Colon (tissue), 2 donors: ENCODE measurements around the gene ARHGEF12.
A peak's percentile ranks its signal among the peaks of the same experiment; 100 is the strongest.

Experiments used
- FAIRE-seq: peaks from 2 replicates; lab custom pipeline; 2012; peaks lifted over from hg19 to GRCh38; lab: Jason Lieb, UNC
- donor health status: control.
- donor health status: control.

The ARHGEF12 gene

DNA sequence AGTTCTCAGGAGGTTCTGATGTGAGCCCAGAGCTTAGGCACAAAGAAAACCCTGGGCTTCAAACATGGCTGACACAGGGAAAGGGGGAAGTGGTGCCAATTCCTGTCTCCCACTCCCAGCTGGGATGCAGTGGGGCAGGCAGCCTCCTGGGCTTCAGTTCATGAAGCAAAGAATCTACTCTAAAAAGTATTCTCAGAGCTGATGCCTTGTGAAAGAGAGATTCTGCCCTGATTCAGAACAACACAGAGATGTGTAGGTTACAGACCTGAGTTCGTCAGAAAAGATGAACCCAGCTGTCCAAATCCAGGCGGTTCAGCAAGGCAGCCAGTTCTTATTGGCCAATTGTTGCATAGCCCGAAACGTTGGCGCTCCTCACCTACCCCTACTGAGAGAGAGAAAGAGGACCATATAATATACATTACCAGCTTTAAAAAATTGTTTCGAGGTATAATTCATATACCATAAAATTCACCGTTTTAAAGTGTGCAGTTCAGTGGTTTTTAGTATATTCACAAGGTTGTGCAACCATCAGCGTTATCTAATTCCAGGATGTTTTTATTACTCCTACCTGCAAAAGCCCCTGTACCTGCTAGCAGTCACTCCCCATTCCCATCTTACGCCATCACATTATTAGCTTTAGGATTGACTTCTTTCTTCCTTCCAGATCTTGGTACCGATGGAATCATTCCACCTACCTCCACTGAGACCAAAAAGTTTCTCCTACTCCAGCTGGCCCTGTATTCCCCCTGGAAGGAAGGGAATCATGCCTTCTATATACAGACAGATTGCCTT, 18.3 kb upstream of the ARHGEF12 start:
- no peak for FAIRE-seq

DNA sequence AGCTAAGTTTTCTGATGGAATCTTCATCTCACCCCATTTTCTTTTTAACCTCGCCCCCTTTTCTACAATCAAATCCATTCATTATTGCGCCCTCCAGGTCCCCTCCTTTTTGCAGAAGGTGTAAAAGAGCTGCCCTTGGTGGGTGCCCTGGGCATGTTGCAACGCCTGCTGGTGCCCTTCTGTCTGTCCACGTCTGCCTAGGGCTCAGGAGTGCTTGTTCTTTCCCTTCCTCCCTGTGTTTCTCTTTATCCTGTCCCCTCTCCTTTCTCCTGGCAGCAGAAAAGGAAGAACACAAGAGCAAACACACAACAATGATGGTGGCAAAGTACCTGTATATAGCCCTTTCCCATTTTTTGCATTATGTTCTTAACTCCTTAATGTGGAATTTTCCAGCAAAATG, 17.3 kb upstream of the ARHGEF12 start:
- FAIRE-seq: no peak

DNA sequence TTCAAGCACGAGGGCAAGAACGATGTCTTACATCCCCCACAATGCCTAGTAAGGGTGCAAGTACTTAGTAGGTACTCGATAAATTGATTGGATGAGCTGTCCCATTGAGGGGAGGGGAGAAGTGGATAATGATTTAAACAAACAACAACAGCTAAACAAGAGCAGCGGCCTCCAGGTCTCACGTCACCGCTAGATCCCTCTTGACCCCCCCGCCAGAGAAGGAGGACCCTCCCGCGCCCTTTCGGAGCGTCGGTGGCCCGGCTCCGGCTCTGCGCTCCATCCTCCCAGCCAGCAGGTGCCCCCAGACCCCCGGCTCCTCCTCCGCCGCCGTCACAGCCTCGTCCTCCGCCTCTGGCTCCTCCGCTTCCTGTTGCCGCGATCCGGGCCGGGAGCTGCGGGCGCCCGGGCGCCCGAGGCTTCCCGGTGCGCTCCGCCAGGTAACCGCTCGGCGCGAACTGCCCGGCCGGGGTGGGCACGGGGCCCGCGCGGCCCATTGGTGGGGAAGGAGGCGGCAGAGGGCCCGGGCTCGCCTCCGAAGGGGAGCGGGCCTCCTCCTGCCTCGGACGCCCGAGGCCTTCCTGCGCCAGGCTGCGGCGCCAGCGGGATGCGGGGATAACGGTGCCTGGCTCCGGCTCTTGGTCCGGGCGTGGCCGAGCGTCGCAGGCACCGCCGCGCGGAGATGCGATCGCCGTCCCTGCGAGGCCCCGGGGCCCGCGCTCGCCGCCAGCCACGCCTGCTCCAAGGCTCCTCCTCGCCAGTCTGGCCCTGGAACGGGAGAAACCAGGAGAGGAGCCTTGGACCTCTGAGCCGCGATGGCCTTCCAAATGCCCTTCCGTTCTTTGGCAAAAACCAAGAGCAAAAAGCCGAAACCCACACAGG, 11.0 kb upstream of the ARHGEF12 start, which contains the start of gene TLCD5:
Gene TLCD5, plus strand, starts transcription at position 368 of the 879 bp plus-strand sequence. CDS start 2,143 bp downstream, outside the sequence.
- no peak for FAIRE-seq

DNA sequence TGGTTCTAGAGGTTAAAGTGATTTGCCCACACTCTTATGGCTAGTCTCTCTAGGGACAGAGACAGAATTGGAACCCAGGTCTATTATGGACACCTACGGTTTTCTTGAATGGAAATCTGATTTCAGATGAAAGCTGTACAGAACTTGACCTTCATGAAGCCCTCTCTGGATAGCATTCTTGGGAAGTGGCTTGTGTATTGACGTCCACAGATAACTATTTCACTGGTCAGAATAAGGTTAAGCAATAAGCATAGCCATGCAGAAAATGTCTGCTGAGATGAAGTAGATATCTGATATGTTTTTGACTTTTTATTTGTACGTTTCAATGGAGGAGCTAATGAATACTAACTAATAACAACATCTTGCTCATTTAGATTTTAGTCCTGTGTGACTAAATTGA, 10.0 kb upstream of the ARHGEF12 start:
- no peak for FAIRE-seq

DNA sequence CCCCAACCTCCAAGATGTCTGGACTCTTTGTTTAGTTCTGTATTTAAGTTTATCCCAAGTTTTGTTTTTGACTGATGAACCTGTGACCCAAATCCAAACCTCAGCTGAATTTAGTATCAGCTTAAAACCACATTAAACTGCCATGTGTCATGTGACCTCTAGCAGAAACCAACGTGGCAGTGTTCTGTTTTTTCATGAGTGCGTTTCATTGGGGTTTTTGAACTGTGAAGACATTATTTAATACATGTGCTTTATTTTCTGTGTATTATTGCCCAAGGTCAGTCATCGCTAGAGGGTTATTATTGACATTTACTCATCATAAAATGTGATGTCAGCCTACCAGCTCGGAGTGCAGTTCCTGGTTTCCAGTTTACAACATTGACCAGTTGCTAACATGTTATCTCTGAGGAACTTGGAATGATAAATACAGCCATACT, 9.3 kb upstream of the ARHGEF12 start:
- FAIRE-seq: no peak

DNA sequence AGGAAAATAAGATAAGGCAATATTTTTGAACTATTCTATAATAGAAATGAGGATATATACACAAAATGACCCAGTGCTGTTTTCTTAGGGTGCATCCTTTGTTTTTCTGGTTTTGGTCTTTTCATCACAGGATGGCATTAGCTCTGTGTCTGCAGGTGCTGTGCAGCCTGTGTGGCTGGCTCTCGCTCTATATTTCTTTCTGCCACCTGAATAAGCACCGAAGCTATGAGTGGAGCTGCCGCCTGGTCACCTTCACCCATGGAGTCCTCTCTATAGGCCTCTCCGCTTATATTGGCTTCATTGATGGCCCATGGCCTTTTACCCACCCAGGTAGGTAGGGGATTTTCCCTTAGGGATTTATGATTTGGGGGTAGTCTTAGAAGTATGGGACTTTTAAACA, 8.9 kb upstream of the ARHGEF12 start:
- FAIRE-seq: no peak

DNA sequence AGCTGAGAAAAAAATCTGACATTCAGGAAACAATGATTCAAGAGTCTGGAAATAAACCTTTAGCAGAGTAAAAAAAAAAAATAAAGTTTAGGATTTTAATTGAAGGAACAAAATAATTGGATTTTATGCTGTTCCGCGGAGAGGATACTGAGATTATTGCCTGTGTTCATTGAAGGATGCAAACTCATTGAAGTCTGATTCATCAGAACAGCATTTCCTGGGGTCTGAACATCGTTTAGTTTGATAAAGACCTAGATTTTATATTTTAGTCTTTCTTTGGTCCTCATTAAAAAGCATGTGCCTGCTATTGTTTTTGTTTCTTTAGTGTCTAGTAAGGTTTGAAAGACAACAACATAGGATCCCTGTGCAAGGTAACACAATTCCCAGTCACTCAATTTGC, 6.7 kb upstream of the ARHGEF12 start:
- no peak for FAIRE-seq

DNA sequence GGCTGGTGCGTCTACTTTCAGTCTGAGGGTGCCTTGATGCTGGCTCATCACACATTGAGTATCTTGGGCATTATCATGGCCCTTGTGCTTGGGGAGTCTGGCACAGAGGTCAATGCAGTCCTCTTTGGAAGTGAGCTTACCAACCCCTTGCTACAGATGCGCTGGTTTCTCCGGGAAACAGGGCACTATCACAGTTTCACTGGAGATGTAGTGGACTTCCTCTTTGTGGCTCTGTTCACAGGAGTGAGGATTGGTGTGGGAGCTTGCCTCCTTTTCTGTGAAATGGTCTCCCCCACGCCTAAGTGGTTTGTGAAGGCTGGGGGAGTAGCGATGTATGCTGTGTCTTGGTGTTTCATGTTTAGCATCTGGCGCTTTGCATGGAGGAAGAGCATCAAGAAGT, 6.2 kb upstream of the ARHGEF12 start:
- no peak for FAIRE-seq

DNA sequence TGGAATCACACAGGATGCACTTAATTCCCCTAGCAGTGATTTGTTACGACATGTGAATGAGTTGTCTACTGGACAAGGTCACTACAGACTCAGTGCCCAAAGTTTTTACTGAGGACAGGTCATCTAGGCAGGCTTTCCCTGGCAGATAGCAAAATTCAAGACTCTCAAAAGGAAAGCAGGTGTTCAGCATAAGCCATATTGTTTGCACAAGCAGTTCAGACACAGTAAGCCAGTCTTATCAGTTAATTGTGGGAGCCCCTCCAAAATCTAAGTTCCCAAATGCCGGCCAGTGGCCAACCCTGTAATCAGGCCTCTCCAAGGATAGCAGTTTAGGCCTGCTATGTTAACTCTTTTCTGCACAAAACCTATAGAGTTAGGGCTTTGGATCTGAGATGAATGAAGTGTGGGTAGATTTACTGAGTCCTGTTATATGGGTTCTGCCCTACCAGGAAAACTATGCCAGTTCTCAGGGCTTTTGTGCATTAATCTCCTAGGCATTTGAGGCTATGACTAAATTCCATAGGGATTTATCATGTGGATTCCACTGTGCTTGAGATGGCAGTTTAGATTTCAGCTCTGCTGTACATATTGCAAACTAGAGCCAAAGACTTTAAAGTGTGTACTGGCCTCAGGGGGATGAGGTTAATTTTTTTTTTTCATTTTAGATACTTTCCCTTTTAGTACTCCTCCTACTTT, 4.8 kb upstream of the ARHGEF12 start:
- FAIRE-seq: no peak

DNA sequence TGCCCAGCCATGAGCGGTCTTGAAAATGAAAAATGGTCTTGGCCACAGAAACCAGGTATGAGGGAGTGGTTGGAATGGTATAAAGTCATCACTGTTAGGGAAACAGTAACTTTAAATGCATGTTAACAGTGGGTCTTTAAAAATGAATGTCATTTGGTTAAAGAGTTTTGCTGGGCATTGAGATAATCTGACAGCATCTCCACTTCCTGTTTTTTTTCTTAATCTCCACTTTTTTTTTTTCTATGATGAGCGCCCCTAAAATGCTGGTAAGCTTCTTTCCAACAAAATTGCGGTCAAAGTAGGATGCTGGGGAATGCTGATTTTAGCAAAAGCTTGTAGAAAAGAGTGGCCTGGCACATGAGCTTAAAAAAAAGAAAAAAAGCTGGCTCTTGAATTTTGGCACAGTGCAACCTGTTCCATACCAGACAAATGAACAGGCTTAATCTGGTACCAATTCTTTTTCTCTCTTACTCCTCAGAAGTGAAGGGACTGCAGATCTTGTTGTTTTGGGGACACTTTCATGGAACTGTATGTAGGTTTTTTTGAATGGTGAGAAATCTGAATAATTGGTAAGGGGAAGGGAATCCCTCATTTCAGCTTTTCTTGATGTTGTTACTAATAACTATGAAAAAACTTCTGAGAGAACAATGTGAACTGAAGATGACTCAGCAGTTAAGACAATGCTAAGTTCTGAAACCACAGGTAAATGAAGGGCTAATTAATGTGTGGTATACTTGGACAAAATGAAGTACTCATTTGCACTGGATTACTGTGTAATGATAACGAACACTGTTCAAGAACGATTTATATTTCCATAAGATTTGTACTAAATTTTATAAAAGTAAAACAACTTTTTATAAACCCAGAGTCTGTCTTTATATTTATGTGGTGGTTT, 3.1 kb upstream of the ARHGEF12 start:
- FAIRE-seq: no peak

DNA sequence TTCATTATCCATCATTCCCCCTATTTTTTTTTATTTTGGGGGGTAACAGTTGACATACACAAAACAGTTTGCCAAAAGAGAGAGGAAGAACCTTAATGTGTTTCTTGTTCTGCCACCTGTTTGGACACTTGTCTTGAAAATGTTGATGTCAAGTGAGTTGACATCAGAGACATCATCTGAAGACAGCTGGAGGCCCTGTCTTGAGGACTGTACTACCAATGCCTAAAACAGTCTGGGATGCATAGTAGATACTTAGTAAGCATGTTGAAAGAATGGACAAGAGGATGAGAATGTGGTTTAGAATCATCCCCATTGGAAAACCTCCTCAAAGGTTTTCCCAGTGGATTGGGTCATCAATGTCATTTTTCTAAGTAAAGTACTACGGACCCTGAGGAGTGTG, 2.4 kb upstream of the ARHGEF12 start:
- FAIRE-seq: no peak

DNA sequence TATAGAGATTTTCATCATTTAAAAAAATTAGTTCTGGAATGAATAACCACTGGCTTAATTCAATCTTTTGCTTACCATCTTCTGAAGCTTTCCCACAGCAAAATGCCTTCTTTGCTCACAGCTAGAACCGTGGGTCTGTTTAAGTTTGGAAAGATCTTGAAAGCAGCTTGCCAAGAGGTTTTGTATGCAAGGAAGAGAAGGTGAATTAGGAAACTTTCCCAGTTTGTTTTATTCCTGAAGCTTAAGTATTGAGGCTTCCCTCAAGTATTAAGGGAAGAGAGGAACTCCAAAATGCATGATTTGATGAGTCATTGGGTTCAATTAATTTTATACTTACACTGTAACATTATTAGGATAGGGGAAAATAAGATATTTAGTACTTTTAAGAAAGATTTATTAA, 1.9 kb upstream of the ARHGEF12 start:
- FAIRE-seq: no peak

DNA sequence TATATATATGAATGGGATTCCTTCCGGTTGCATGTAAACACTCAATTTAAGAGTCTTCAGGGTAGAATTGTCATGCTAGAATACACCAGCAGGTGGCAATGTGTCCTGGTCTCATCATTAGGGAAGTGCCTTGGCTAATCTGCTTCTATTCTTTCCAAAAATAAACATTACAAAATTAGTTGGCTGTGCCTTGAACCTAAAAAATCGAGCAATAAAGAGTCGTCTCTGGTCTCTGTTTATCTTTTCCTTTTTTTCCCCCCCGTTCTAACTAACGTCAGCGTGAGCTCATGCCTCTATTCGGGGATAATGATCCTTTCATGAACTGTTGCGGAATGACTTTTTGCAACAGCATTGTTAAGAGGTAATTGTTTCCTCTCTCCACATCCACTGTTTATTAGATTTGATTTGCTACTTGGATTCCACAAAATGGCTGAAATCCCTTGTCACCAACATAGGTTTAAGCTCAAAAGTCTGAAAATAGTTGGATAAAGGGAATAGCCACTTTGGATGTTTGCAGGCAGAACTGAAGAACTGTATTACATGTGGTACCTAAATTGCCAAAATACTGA, 1.2 kb upstream of the ARHGEF12 start:
- no peak for FAIRE-seq

DNA sequence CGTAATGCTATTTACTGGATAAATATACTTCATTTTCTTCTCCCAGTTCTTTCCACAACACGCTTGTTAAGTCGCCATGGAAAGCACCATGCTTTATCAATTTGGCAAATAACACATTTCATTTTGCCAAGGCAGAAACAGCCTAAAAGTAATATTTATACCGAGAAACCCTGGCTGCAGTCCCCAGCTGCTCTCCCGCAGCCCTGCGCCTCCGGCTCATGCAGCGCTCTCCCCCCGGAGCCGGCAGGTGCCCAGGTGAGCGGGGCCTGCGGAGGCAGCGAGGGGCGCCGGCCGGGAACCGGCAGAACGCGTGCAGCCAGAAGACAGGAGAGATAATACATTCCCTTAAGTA, 681 bp upstream of the ARHGEF12 start:
- FAIRE-seq: no peak

DNA sequence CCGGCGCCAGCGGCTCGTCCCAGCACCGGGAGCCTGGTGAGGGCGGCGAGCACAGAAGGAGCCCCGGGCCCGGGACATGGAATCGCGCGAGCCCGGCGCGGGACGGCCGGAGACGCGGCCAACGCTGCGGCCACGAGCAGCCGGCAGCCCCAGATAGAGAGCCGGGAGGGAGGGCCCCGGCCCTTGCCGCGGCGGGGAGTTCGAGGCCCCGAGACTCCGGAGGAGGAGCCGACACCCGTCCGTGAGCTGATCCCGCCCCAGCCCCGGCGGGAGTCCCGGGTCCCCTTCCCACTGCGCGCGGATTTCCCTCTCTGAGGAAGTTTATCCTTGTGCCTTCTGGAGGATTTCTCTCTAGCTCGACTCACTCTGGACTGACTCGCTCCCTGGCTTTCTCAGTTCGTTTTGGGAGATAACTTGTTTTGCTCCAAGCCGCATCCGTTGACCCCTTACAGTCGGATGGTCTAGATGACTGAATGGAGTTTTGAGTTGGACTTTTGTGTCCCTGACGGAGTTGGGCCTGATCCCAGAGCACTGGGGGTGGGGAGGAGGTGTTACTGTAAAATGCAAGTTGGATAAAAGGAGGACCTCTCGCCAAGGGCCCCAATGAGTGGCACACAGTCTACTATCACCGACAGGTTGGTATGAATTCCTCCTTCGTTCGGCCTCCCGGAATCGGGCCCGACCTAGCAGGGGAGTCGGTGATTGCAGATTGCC, 585 bp downstream of the ARHGEF12 start:
- no peak for FAIRE-seq

DNA sequence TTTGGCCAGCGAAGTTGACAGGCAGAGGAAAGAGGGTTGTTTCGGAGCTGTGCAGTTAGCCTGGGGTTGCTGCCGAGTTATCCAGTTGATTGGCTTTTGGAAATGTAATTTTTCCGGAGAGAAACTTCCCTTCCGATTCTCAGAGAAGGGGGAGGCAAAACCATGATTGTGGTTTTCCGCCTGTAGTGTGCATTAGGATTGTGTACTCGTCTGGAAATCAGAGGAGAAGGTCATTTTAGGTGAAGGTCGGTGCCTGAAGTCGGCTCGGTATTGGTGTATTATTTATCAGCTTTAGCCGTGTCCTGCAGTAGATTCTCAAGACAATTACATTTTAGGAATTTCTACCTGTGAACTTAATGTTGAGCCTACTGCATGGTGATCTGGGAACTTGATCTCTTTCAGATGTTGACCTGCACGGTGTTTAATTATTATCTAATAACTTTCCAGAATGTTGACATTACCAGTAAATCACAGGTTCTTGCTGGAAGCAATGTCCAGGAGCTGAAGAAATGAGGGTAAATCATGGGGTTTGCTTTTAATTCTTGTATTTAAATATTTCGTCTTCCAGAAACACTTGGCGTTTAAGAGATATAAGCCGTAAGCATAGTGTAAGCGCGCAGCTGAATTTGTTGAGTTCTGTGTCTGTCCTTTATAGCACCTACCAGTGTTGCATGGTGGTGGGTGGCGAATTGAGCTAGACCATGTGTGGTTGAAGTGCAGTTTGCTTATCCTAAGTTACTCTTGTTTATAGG, 1.3 kb downstream of the ARHGEF12 start:
- no peak for FAIRE-seq

DNA sequence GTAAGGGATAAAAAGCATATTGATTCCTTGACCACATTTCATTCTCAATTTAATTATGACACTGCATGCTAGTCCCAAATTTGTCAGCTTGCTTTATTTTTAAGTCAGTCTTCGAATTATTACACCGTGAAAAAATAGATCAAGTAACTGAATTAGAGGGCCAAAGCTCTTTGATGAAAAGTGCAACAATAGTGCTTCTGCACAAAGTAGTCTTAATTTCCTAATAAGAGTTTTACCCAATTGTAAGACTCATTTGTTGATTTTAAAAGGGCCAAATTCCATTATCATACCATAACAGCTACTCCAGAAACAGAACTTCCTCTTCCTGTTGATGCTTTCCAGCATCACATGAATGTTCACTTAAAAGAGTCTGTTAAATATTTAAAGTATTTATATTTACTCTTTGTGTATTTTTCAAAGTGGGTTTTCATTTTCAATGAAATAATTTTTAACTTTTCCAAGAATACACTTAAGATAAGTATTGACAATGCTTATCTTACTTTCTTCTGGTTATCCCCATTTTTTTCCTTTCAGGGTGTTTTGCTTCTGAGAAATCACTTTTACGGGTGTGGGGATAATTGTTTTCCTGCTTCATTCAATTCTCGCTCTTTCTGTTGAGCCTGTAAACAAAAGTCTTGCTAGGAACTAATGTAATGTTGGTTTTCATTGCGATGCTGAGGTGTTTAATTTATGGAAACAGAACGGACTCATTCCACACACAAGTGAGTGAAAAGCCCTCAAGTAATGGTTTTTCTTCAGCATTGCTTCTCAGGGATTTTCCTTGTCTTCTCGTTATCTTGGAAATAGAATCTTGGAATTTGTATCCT, 2.1 kb downstream of the ARHGEF12 start:
- no peak for FAIRE-seq

DNA sequence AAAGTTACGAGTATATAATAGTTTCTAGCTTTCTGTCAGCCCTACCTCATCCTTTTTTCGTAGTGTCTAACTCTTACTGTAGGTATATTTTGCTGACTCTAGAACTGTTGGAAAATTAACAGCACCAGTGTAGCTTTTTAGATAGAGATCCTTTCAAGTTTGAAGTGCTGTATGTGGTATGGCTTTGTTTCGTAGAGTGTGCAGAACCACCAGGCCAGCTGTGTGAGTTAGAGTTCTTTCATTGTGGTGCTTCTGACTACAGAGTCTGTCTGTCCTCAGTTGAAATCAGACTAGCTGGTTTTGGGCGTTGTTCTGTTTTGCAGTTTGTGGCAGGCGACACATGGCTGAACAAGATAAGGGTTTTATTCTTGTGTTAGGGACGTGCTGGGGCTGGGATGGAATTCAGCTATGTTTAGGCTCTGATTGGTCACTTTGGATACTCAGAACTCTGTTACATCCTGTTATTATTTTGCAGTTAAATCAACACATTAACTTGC, 3.2 kb downstream of the ARHGEF12 start:
- no peak for FAIRE-seq

DNA sequence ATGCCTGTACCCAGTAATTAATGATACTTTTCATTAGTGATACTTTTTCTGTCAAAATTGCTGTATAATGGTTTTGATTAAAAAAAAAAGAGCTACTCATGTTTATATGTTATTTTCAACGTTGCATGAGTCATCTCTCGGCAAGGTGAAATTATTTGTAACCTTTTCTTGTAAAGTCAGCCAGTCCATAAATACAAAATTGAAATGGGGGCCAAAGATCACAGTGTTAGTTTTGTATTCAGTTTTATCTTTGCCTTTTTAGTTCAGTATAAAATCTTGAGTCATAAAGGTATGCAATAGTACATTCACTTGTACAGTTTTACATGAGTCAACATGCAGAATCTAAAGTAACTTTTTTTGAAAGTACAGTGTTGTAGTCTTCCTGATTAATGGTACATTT, 4.3 kb downstream of the ARHGEF12 start:
- FAIRE-seq: peak; percentile 51
